Measurements from ENCODE around the gene LRMDA. TPM values are rescaled to one million over a fixed set of nuclear protein-coding genes. Genes with fewer than 3 reads are reported as not detected.

LRMDA gene
- total RNA-seq, 3 donors from 2014 or later (not counting 1 experiment from before 2014, with no cell fraction given), result 1.4 to 2.4 (median 2.1) TPM

DNA sequence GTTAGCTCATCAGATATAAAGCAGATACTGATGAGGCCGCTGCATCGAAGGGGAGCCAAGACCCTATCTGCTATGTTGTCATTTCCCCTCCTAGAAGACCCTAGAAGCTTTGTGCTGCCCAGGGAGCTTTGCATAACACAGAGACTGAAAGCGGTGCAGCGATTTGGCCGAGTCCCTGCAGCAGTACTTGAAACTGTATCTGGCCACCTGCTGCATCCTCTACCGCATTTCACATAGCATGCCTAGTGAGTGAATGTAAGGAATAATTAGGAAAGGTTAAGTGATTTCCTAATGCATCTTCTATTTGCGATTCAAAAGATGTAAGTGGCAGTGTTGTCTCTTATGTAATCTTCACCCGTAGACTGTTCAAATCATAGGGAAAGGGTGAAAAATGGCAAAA, 106.7 kb downstream of the LRMDA start:
- TF ChIP-seq CTCF (IDR thresholded peaks at IDR 0.05), result no peak
- no peaks in the 10 kb centered on the region for H3K27me3 ChIP-seq (ENCODE audit: control insufficient read depth, insufficient read depth, low read length)
- 92% methylated on average over 8 of the region's 8 CpGs for WGBS (ENCODE audit: insufficient coverage)
- no peak overlapping the region for H3K4me3 Mint-ChIP-seq
- no peak overlapping the region for H3K27ac ChIP-seq (ENCODE audit: low read length)
- H3K9me3 Mint-ChIP-seq, result no peaks in the 10 kb centered on the region
- intact Hi-C loops (cut with micrococcal nuclease), result no loop called here
- ATAC-seq, result no peak
- no peak overlapping the region for H3K4me3 ChIP-seq (ENCODE audit: low read length)
- no peak overlapping the region for H3K27ac Mint-ChIP-seq
- no peaks in the 10 kb centered on the region for H3K9me3 ChIP-seq (ENCODE audit: control insufficient read depth, insufficient read depth, low read length)
- H3K4me1 ChIP-seq (ENCODE audit: control insufficient read depth, insufficient read depth, low read length), result no peaks in the 10 kb centered on the region
- no peaks in the 10 kb centered on the region for H3K4me1 Mint-ChIP-seq
- H3K36me3 Mint-ChIP-seq, result no peaks in the 10 kb centered on the region
- H3K36me3 ChIP-seq (ENCODE audit: control insufficient read depth, insufficient read depth, low read length), result no peaks in the 10 kb centered on the region
- no peak for DNase-seq
- peaks cover 0 to 5% of the 10 kb centered on the region in 2 donors for H3K27me3 Mint-ChIP-seq (ENCODE audit: low read depth in 2 of 2)

GRCh38 chr10:75538765-75539164, 107.3 kb downstream of the LRMDA start:
- Mint-ChIP-seq H3K27ac (no peak overlapping the region), H3K27me3 (ENCODE audit: low read depth in 2 of 2) (peaks cover 0 to 5% of the 10 kb centered on the region in 2 donors), H3K9me3 (no peaks in the 10 kb centered on the region), H3K36me3 (no peaks in the 10 kb centered on the region), H3K4me1 (no peaks in the 10 kb centered on the region), H3K4me3 (no peak overlapping the region)
- ATAC-seq, result no peak
- intact Hi-C loops (cut with micrococcal nuclease), result no loop called here
- no peak for TF ChIP-seq CTCF (IDR thresholded peaks at IDR 0.05)
- Histone ChIP-seq H3K36me3 (ENCODE audit: control insufficient read depth, insufficient read depth, low read length) (no peaks in the 10 kb centered on the region), H3K27me3 (ENCODE audit: control insufficient read depth, insufficient read depth, low read length) (no peaks in the 10 kb centered on the region), H3K4me1 (ENCODE audit: control insufficient read depth, insufficient read depth, low read length) (no peaks in the 10 kb centered on the region), H3K9me3 (ENCODE audit: control insufficient read depth, insufficient read depth, low read length) (no peaks in the 10 kb centered on the region), H3K27ac (ENCODE audit: low read length) (no peak overlapping the region), H3K4me3 (ENCODE audit: low read length) (no peak overlapping the region)
- 75% methylated on average over 1 of the region's 1 CpG for WGBS (ENCODE audit: insufficient coverage)
- DNase-seq, result no peak

- 75% methylated on average over 1 of the region's 1 CpG for WGBS (ENCODE audit: insufficient coverage)
- Mint-ChIP-seq H3K4me1 (no peaks in the 10 kb centered on the region), H3K36me3 (no peaks in the 10 kb centered on the region), H3K27me3 (ENCODE audit: low read depth in 2 of 2) (peaks cover 6 to 11% of the 10 kb centered on the region in 2 donors), H3K27ac (no peak overlapping the region), H3K9me3 (no peaks in the 10 kb centered on the region), H3K4me3 (no peak overlapping the region)
- no peak for DNase-seq
- Histone ChIP-seq H3K4me3 (ENCODE audit: low read length) (no peak overlapping the region), H3K27me3 (ENCODE audit: control insufficient read depth, insufficient read depth, low read length) (no peaks in the 10 kb centered on the region), H3K36me3 (ENCODE audit: control insufficient read depth, insufficient read depth, low read length) (no peaks in the 10 kb centered on the region), H3K4me1 (ENCODE audit: control insufficient read depth, insufficient read depth, low read length) (no peaks in the 10 kb centered on the region), H3K27ac (ENCODE audit: low read length) (no peak overlapping the region), H3K9me3 (ENCODE audit: control insufficient read depth, insufficient read depth, low read length) (no peaks in the 10 kb centered on the region)
- intact Hi-C loops (cut with micrococcal nuclease), result no loop called here
- no peak for ATAC-seq
- no peak for TF ChIP-seq CTCF (IDR thresholded peaks at IDR 0.05)
Observed at GRCh38 chr10:75540357-75540966, 109.0 kb downstream of the LRMDA start.

DNA sequence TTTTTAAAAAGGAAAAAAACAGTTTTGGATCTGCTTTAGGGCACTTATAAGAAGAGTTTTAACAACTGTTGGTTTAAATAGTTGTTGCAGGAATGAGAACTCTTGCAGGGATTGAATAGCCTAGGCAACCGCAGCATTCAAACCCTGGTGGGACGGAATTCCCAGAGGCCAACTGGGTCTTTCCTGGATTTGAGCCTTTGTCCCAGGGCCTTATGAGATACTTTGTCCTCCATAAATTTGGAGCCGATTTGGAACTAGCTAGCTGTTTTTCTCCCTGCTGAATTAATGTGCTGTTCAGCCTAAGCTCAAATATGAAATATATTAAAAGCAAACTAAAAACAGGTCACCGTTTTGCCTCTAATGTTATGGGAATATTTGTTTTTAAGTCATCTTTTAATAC, 109.6 kb downstream of the LRMDA start:
- DNase-seq (no peak), ATAC-seq (no peak)
- Mint-ChIP-seq H3K27ac (no peak overlapping the region), H3K4me1 (no peaks in the 10 kb centered on the region), H3K9me3 (no peaks in the 10 kb centered on the region), H3K4me3 (no peak overlapping the region), H3K36me3 (no peaks in the 10 kb centered on the region), H3K27me3 (ENCODE audit: low read depth in 2 of 2) (peaks cover 6 to 16% of the 10 kb centered on the region in 2 donors)
- no peaks in the 10 kb centered on the region for H3K4me1 ChIP-seq (ENCODE audit: control insufficient read depth, insufficient read depth, low read length)
- H3K9me3 ChIP-seq (ENCODE audit: control insufficient read depth, insufficient read depth, low read length), result no peaks in the 10 kb centered on the region
- no peaks in the 10 kb centered on the region for H3K27me3 ChIP-seq (ENCODE audit: control insufficient read depth, insufficient read depth, low read length)
- no peak for TF ChIP-seq CTCF (IDR thresholded peaks at IDR 0.05)
- H3K36me3 ChIP-seq (ENCODE audit: control insufficient read depth, insufficient read depth, low read length), result no peaks in the 10 kb centered on the region
- intact Hi-C loops (cut with micrococcal nuclease), result no loop called here
- no peak overlapping the region for H3K27ac ChIP-seq (ENCODE audit: low read length)
- 96% methylated on average over 3 of the region's 4 CpGs for WGBS (ENCODE audit: insufficient coverage)
- H3K4me3 ChIP-seq (ENCODE audit: low read length), result no peak overlapping the region

Data from natural killer cell (primary cell).